Activated gamma-delta T cell treated with anti-CD3 and anti-CD28 coated beads, Interleukin-2, amount 50 U/mL, for 16 hours (primary cell): ENCODE measurements around the gene EPHB4.
"Not testable (repeated sequence)": the region's sequence is repeated elsewhere in the genome, so short reads cannot be mapped to it uniquely, and the experiment has no call there.

Experiments
- DNase-seq: peaks from one replicate; pipeline ENCODE4 v3.0.0-alpha.2; 2020; ENCODE audit warnings: low read depth

The EPHB4 gene

GRCh38 chr7:100789055-100789454 is 38.3 kb downstream of the EPHB4 start:
- DNase-seq = no peak

- no peak for DNase-seq
Observed at GRCh38 chr7:100786323-100786722, 41.0 kb downstream of the EPHB4 start.

GRCh38 chr7:100785878-100786277 is 41.4 kb downstream of the EPHB4 start:
- DNase-seq = peak; percentile 4

- DNase-seq = no peak
Observed at GRCh38 chr7:100783804-100784203, 43.5 kb downstream of the EPHB4 start.

- no peak for DNase-seq
Observed at GRCh38 chr7:100781255-100781654, 46.1 kb downstream of the EPHB4 start.

- no peak for DNase-seq
Observed at GRCh38 chr7:100779359-100779758, 48.0 kb downstream of the EPHB4 start.

GRCh38 chr7:100778061-100778621 is 49.2 kb downstream of the EPHB4 start:
- no peak for DNase-seq

- DNase-seq = no peak
Observed at GRCh38 chr7:100773491-100773890, 53.8 kb downstream of the EPHB4 start.

- DNase-seq = no peak
Observed at GRCh38 chr7:100768784-100769183, 58.5 kb downstream of the EPHB4 start.

- DNase-seq = no peak
Observed at GRCh38 chr7:100765250-100765649, 62.1 kb downstream of the EPHB4 start.

- DNase-seq = no peak
Observed at GRCh38 chr7:100764841-100765240, 62.5 kb downstream of the EPHB4 start.

GRCh38 chr7:100763556-100764140 is 63.7 kb downstream of the EPHB4 start:
- DNase-seq = no peak

- DNase-seq = not testable (repeated sequence)
Observed at GRCh38 chr7:100762841-100763240, 64.5 kb downstream of the EPHB4 start.

- DNase-seq = no peak
Observed at GRCh38 chr7:100759357-100760171, 67.8 kb downstream of the EPHB4 start.

- DNase-seq = no peak
Observed at GRCh38 chr7:100753750-100754149, 73.6 kb downstream of the EPHB4 start.

- no peak for DNase-seq
Observed at GRCh38 chr7:100752994-100753393, 74.3 kb downstream of the EPHB4 start.
